Ishikawa (cell line): ENCODE data around the gene IPCEF1.

Source experiments
- CEBPB ChIP-seq: IDR thresholded peaks from 2 replicates; pipeline ENCODE4 v1.6.1; 2012
- CREB1 ChIP-seq: IDR thresholded peaks from 2 replicates; pipeline ENCODE4 v1.6.1; 2012; ENCODE audit warnings: low read depth
- EGR1 ChIP-seq: IDR thresholded peaks from 2 replicates; pipeline ENCODE4 v1.6.1; 2012
- EP300 ChIP-seq: IDR thresholded peaks from 2 replicates; pipeline ENCODE4 v1.6.1; 2012; ENCODE audit warnings: borderline replicate concordance
- FOXM1 ChIP-seq: IDR thresholded peaks from 2 replicates; pipeline ENCODE4 v1.6.1; 2012; ENCODE audit warnings: low read depth, borderline replicate concordance
- MAX ChIP-seq: IDR thresholded peaks from 2 replicates; pipeline ENCODE4 v1.6.1; 2012
- NFIC ChIP-seq: IDR thresholded peaks from 2 replicates; pipeline ENCODE4 v1.6.1; 2012
- RAD21 ChIP-seq: IDR thresholded peaks from 2 replicates; pipeline ENCODE4 v1.6.1; 2012; ENCODE audit warnings: low read depth
- REST ChIP-seq: IDR thresholded peaks from 2 replicates; pipeline ENCODE4 v1.6.1; 2012; ENCODE audit warnings: low read depth, mild to moderate bottlenecking
- TAF1 ChIP-seq: IDR thresholded peaks from 2 replicates; pipeline ENCODE4 v1.6.1; 2012; ENCODE audit warnings: low read depth, mild to moderate bottlenecking
- TCF12 ChIP-seq: IDR thresholded peaks from 2 replicates; pipeline ENCODE4 v1.6.1; 2012; ENCODE audit warnings: low read depth
- TEAD4 ChIP-seq: IDR thresholded peaks from 2 replicates; pipeline ENCODE4 v1.6.1; 2012
- USF1 ChIP-seq: IDR thresholded peaks from 2 replicates; pipeline ENCODE4 v1.6.1; 2012
- YY1 ChIP-seq: IDR thresholded peaks from 2 replicates; pipeline ENCODE4 v1.6.1; 2012; ENCODE audit warnings: low read depth
- ZBTB7A ChIP-seq: IDR thresholded peaks from 2 replicates; pipeline ENCODE4 v1.6.1; 2012; ENCODE audit warnings: low read depth

IPCEF1 gene

GRCh38 chr6:154289818-154290508 is 66.6 kb downstream of the IPCEF1 start:
- TF ChIP-seq FOXM1 (no peak), TCF12 (no peak)

- TF ChIP-seq USF1 (no peak), TEAD4 (no peak), ZBTB7A (no peak), EGR1 (no peak), YY1 (no peak), FOXM1 (no peak)
These were observed 70.8 kb downstream of the IPCEF1 start for GRCh38 chr6:154285826-154286225.

GRCh38 chr6:154284313-154284853 is 72.2 kb downstream of the IPCEF1 start:
- TF ChIP-seq CREB1 (no peak), USF1 (no peak), REST (no peak), CEBPB (no peak), TAF1 (no peak), EP300 (no peak), EGR1 (no peak), FOXM1 (no peak), TCF12 (no peak), MAX (no peak), YY1 (no peak), ZBTB7A (no peak), TEAD4 (no peak), NFIC (no peak), RAD21 (no peak)

GRCh38 chr6:154280521-154280920 is 76.1 kb downstream of the IPCEF1 start:
- no peak for TF ChIP-seq TAF1
- no peak for TF ChIP-seq FOXM1
- TF ChIP-seq NFIC, result no peak
- TF ChIP-seq CREB1, result no peak
- TF ChIP-seq YY1, result no peak
- TF ChIP-seq ZBTB7A, result no peak
- no peak for TF ChIP-seq MAX
- no peak for TF ChIP-seq REST
- TF ChIP-seq TEAD4, result no peak
- no peak for TF ChIP-seq CEBPB
- TF ChIP-seq EGR1, result no peak

- TF ChIP-seq CEBPB (no peak), REST (no peak), EGR1 (no peak), MAX (no peak)
These were observed 79.0 kb downstream of the IPCEF1 start for GRCh38 chr6:154277629-154278017.
